HG03432 (cell line): ENCODE data around the gene GPR82.
"Not testable (repeated sequence)": the region's sequence is repeated elsewhere in the genome, so short reads cannot be mapped to it uniquely, and the experiment has no call there.

ENCODE experiments used
- ATAC-seq: cut with Tn5 transposase; IDR thresholded peaks from one replicate; pipeline ENCODE4 v1.9.1; 2021; ENCODE audit warnings: mild to moderate bottlenecking, moderate library complexity; ENCODE audit not compliant: unreplicated experiment

The GPR82 gene

GRCh38 chrX:41718481-41719235 is 5.3 kb upstream of the GPR82 start:
- no peak for ATAC-seq

- ATAC-seq = not testable (repeated sequence)
These were observed 4.4 kb upstream of the GPR82 start for GRCh38 chrX:41719610-41720009.

DNA sequence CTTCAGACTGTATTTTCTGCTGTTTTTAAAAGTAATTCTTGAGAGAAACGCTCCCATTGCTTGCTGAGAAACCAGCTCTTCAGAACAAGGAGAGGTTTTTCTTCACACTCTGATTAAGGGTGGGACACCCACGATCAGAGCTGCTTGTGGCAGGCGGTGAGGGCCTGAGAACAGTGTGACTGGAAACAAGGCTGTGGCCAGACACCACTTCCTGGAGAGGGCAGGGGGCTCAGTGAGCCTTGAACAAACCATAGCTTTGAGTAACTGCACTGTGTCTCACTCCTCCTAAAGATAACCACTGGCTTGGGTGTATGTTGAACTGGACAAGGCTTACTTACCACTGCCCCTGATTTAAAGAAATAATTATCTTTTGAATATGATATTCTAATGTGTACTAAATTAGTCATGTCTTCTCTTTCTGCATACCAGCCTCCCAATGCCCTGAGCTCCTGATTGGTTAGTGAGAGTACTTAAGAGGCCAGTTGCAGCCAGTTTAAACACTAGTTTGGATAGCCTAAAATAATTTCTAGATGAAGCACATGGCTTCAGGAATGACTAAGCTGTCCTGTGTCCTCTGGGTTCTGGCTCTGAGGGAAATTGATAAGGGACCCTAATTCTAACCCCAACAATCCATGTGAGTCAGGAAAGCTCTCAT is 3.7 kb upstream of the GPR82 start:
- ATAC-seq = peak; percentile 87

GRCh38 chrX:41721590-41721989 is 2.4 kb upstream of the GPR82 start:
- no peak for ATAC-seq

DNA sequence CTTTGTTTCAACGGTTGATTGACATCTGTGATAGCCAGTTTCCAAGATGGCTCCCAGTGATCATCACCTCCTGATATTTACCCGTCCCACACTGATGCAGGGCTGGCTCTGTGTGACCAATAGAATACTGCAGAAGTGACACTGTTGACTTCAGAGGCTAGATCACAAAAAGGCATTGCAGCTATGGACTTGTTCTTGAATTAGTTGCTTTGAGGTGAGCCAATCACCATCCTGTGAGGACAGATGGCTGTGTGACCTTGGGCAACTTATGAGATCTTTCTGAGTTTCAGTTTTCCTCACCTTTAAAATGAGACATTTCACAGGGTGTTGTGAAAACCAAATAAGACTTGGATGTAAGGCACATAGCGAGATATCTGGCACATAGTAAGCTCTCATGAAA is 1.8 kb upstream of the GPR82 start:
- no peak for ATAC-seq

GRCh38 chrX:41722816-41723618 is 964 bp upstream of the GPR82 start:
- ATAC-seq = no peak

DNA sequence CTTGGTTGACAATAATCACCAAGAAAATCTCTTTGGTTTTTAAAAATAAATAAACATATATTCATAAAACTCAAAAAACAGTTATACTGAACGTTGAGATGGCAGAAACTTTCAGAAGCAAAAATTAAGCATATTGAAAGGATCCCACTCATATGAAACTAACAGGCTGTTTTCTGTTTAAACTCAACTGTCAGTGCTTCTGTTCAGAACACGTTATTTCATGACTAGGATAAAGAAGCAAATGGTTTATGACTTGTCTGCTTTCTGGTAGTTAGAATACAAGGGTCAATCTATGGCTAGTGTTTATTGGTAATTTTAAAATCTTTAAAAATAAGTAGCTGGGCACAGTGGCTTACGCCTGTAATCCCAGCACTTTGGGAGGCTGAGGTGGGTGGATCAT is 4.1 kb downstream of the GPR82 start:
- ATAC-seq = no peak

DNA sequence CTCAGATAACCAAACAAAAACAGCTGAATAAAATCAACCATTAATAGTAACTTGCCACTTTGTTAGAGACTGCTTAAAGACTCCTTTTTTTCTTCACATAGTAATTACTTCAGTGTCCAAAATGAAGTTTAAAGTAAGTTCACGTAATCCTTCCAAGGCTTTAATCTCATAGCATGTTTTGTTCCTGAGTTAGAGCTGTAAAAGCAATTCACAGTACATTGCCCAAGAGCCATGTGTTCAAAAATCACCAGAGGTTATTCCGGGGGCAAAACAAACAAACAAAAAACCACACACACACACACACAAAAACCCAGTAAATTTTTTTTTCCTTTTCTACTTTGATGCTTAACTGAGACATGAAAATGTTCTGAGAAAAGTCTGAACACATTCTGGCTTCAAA is 6.1 kb downstream of the GPR82 start:
- no peak for ATAC-seq

GRCh38 chrX:41732260-41732659 is 8.3 kb downstream of the GPR82 start:
- ATAC-seq = no peak

GRCh38 chrX:41733939-41734338 is 10.0 kb downstream of the GPR82 start:
- ATAC-seq = peak; percentile 96

DNA sequence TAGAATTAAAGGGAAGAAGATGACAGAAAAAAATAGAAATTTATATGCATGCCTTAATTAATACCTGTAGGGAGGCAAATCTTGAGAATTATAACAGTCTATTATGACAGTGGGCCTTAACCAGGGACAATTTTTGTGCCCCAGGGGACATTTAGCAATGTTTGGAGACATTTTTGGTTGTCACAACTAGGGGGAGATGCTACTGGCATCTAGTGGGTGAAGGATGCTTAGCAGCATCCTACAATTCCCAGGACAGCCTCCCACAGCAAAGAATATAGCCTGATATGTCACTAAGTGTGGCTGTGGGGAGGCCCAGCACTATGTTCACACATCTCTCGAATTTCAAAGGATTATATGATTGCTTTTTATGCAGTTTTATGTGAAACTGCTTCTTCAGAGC is 10.5 kb downstream of the GPR82 start:
- ATAC-seq = no peak

DNA sequence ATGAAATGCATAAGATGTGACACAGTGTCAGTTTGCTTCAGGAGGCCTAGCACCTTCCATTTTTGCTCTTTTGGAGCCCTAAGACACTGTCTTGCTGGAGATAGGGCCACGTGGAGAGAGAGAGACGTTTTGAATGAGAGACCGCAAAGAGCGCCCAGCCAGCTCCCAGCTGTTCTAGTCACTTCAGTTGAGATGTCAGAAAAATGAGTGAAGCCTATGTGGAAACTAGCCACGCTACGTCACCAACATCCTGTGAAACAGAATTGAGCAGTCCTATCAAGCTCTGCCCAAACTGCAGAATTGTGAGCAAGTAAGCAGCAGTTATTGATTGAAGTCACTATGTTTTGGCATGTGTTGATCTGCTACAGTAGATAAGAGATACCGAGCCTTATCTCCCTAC is 13.1 kb downstream of the GPR82 start:
- no peak for ATAC-seq

GRCh38 chrX:41739871-41740270 is 15.9 kb downstream of the GPR82 start:
- ATAC-seq = no peak

- ATAC-seq = no peak
These were observed 26.7 kb downstream of the GPR82 start for GRCh38 chrX:41750716-41751115.

- ATAC-seq = no peak
These were observed 34.4 kb downstream of the GPR82 start for GRCh38 chrX:41758401-41758800.

DNA sequence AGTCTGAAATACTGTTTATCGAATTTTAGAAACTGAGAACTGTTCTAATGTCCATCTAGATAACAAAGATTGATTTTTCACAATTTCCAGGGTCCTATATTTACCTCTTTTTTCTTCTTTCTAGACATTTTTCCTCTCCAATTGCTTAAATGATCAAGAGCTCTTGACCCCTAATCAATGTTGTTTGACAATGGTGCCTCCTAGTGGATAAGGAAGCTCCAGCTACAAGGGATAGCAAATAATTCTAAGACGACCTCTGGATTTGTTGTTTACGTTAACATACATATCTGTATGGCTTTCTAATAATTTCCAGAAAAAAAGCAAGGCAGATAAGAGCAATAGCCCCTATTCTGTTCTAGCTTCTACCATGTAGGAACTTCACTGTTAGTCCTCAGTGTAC is 35.8 kb downstream of the GPR82 start:
- no peak for ATAC-seq

- no peak for ATAC-seq
These were observed 37.2 kb downstream of the GPR82 start for GRCh38 chrX:41761169-41761568.

DNA sequence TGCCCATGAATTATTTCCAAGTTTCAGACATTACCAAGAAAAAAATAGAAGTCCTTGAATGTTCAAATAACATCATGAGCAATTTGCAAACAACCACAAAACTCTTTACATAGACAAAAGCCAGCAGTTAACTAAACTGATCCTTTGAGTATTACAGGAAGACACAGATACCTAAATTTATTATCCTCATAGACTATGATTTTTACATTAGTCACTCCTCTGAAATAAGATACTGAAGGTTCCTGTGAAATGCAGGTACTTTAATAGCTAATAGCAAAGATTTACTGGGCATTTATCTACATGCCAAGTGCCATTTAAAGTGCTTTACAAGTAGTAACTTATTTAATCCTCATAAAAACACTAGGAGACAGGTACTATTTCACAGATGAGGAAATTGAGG is 37.7 kb downstream of the GPR82 start:
- ATAC-seq = no peak

DNA sequence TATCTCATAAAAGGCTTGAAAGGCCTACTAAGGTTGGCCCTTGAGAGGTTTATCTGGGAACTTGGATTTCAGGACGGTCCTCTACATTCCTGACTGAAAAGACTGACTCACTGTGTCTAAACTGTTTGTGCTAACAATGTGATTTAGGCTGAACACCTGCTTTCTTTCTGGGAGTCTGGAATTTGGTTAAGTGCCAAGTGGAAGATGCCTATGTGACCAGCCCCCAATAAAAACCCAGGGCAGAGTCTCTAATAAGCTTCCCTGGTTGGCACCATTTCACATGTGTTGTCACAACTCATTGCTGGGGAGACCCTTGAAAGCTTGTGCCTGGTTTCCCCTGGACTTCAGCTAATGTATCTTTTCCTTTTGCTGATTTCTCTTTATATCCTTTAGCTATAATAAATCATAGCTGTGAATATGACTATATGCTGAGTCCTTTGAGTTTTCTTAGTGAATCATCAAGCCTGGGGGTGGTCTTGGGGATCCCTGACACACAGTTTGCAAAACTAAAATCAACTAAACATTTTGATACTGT is 55.1 kb downstream of the GPR82 start:
- no peak for ATAC-seq
